Ishikawa (cell line): ENCODE data around the gene PDE1A.

Source experiments
- CEBPB ChIP-seq: IDR thresholded peaks from 2 replicates; pipeline ENCODE4 v1.6.1; 2012
- CREB1 ChIP-seq: IDR thresholded peaks from 2 replicates; pipeline ENCODE4 v1.6.1; 2012; ENCODE audit warnings: low read depth
- EGR1 ChIP-seq: IDR thresholded peaks from 2 replicates; pipeline ENCODE4 v1.6.1; 2012
- EP300 ChIP-seq: IDR thresholded peaks from 2 replicates; pipeline ENCODE4 v1.6.1; 2012; ENCODE audit warnings: borderline replicate concordance
- FOXM1 ChIP-seq: IDR thresholded peaks from 2 replicates; pipeline ENCODE4 v1.6.1; 2012; ENCODE audit warnings: low read depth, borderline replicate concordance
- MAX ChIP-seq: IDR thresholded peaks from 2 replicates; pipeline ENCODE4 v1.6.1; 2012
- NFIC ChIP-seq: IDR thresholded peaks from 2 replicates; pipeline ENCODE4 v1.6.1; 2012
- RAD21 ChIP-seq: IDR thresholded peaks from 2 replicates; pipeline ENCODE4 v1.6.1; 2012; ENCODE audit warnings: low read depth
- REST ChIP-seq: IDR thresholded peaks from 2 replicates; pipeline ENCODE4 v1.6.1; 2012; ENCODE audit warnings: low read depth, mild to moderate bottlenecking
- TAF1 ChIP-seq: IDR thresholded peaks from 2 replicates; pipeline ENCODE4 v1.6.1; 2012; ENCODE audit warnings: low read depth, mild to moderate bottlenecking
- TCF12 ChIP-seq: IDR thresholded peaks from 2 replicates; pipeline ENCODE4 v1.6.1; 2012; ENCODE audit warnings: low read depth
- TEAD4 ChIP-seq: IDR thresholded peaks from 2 replicates; pipeline ENCODE4 v1.6.1; 2012
- USF1 ChIP-seq: IDR thresholded peaks from 2 replicates; pipeline ENCODE4 v1.6.1; 2012
- YY1 ChIP-seq: IDR thresholded peaks from 2 replicates; pipeline ENCODE4 v1.6.1; 2012; ENCODE audit warnings: low read depth
- ZBTB7A ChIP-seq: IDR thresholded peaks from 2 replicates; pipeline ENCODE4 v1.6.1; 2012; ENCODE audit warnings: low read depth

The PDE1A gene

GRCh38 chr2:182368996-182369395, 57.8 kb downstream of the PDE1A start:
- TF ChIP-seq ZBTB7A: no peak
- TF ChIP-seq MAX: no peak
- no peak for TF ChIP-seq YY1
- TF ChIP-seq TEAD4: no peak
- no peak for TF ChIP-seq RAD21
- TF ChIP-seq EGR1: no peak
- no peak for TF ChIP-seq CREB1
- no peak for TF ChIP-seq NFIC

GRCh38 chr2:182368446-182368845, 58.4 kb downstream of the PDE1A start:
- TF ChIP-seq EGR1 (no peak), NFIC (no peak)

GRCh38 chr2:182367401-182367800, 59.4 kb downstream of the PDE1A start:
- TF ChIP-seq USF1 (no peak), TCF12 (no peak), TAF1 (no peak), ZBTB7A (no peak), YY1 (no peak), CEBPB (no peak), REST (no peak), EGR1 (no peak)

- no peak for TF ChIP-seq USF1
- no peak for TF ChIP-seq RAD21
- TF ChIP-seq YY1: no peak
- no peak for TF ChIP-seq TAF1
Observed at GRCh38 chr2:182366628-182367027, 60.2 kb downstream of the PDE1A start.

- TF ChIP-seq ZBTB7A (no peak), RAD21 (no peak), TEAD4 (no peak), MAX (no peak), REST (no peak), TAF1 (no peak), EGR1 (no peak), YY1 (no peak), EP300 (no peak)
Observed at GRCh38 chr2:182365855-182366254, 61.0 kb downstream of the PDE1A start.

GRCh38 chr2:182361477-182361876, 65.4 kb downstream of the PDE1A start:
- no peak for TF ChIP-seq FOXM1
- TF ChIP-seq ZBTB7A: no peak
- TF ChIP-seq TEAD4: no peak
- TF ChIP-seq RAD21: no peak
- no peak for TF ChIP-seq CEBPB
- no peak for TF ChIP-seq EP300
- TF ChIP-seq TAF1: no peak

GRCh38 chr2:182360663-182361260, 66.1 kb downstream of the PDE1A start:
- TF ChIP-seq TCF12 (no peak), CREB1 (no peak), FOXM1 (no peak)
